Limb (tissue), 2 donors: Measurements from ENCODE around the gene RANBP1.

Source experiments
- DNase-seq, 2 donors: peaks; one replicate each; pipeline ENCODE4 v3.0.0-alpha.2; 2016; ENCODE audit errors: extremely low spot score in 2 of 2

RANBP1 gene

DNA sequence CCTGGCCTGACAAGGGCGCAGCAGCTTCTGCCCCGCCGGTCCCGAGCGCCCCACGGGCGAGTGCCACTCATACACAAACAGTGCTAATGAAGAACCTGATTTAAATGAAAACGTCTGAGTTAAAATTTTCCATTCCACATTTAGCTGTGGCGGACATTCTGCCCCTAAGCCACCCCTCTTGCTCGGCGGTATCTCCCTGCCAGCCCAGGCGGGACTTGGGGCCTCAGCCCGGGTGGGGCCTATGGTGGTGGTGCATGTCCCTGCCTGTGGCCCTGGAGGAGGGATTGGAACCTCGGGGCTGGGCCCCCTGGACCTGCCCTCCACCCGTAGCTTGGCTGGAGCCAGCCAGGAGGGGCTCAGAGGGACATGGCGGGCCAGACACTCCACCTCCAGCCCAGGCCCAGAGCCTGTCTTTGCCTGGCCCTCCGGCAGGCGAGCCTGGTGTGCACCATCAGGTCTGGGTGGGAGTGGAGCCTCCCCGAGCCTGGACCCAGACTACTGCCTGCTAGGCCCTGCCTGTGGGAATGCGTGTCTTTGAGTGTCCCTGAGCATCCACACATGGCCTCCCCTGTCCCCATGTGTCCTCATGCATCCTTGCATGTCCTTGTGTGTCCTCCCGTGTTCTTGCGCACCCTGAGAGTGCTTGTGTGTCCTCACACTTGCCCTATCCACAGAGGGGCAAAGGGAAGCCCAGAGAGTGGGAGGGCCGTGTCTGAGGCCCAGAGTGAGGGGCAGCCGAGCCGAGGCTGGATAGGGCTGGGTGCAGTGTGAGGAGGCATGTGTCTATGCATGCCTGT is 20.1 kb downstream of the RANBP1 start:
- DNase-seq = no peak

DNA sequence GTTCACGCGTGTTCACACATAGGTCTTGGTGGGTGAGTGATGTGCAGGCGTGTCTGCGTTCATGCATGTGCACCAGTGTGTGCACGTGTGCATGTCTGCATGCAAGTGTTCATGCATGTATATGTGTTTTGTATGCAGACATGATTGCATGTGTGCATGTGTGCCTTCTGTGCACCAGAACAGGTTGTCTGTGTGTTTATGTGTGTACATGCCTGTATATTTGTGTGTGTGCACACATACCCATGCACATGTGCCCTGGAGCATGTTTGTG is 20.6 kb downstream of the RANBP1 start:
- DNase-seq = no peak

DNA sequence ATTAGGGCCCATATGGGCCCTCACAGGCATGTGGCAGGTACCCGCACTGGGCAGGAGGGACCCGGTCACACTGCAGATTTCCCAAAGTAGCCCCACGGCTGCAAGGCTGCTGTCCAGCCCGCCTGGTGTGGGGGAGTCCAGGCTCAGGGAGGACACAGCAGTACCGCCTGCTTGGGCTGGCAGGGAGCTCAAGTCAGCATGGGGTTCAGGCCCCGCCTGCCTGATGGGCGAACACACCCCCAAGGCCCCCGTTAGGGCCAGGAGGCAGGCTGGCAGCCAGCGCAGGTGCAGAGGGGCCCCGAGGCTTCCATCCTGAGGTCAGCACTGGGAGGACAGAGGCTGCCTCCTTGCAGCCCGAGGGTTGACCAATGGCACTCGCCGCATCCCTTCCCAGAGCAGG is 21.2 kb downstream of the RANBP1 start:
- no peak for DNase-seq

DNA sequence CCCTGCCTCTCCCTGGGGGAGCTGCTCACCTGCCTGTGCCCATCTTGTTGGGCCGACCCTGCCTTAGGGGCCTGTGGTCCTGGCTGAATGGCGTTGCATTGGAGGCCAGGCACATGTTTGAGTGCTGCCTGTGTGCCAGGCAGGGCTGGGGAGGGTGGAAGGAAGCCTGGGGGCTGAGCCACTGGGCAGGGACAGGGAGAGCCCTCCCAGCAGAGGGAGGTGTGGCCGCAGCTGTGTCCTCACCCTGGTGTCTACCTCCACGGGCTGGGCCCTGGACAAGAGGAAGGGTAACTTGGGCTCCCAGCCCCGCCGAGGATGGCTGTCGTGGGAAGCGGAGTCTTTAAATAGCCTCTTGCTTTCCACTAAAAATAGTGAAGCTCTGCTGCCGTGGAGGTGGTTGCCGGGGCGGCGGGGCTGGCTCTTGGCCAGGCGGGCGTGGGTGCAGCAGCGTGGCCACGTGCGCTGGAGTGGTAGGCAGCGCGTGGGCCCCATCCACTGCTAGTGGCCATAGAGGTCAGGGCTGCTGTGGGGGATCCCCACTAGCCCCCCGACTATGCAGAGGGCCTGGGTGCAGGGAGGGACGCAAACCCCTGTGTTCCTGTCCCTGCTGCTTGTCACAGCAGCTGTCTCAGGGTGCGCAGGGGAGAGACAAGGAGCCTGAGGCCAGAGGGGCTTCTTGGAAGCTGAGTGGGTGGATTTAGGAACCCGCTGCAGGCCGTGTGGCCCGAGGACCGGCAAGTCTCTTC is 21.9 kb downstream of the RANBP1 start:
- no peak for DNase-seq

- DNase-seq = no peak
These were observed 22.5 kb downstream of the RANBP1 start for GRCh38 chr22:20138417-20138738.

DNA sequence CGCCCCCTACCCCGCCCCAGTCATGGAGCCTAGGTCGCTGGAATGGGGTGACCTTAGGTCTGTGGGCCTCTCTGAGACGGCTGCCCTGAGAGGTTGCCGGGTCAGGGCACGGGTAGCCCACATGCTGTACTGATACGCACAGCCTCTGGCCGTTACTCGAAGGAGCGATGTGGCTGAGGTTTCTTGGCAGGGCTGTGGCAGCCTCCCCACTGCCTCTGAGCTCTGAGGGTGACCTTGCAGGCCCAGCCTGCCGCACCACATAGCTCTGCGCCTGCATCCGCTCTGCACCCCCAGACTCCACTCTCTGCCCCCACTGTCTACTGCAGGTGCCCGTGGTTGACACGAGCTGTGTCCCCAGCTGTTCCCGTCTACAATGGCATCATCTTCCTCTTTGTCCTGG is 23.0 kb downstream of the RANBP1 start:
- no peak for DNase-seq

GRCh38 chr22:20139391-20140106 is 23.6 kb downstream of the RANBP1 start:
- DNase-seq = no peak

DNA sequence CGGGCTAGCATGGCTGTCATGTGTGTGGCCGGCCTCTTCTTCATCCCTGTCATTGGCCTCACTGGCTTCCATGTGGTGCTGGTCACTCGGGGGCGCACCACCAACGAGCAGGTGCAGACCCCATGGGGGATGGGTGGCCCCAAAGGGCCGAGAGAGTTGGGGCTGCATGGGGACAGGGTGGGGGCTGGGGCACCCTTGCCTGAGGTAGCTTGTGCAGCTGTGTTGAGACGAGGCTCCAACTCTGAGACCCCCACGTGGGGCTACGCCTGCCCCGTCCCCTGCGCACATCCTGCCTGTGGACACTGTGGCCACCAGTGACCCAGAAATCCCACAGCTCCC is 24.2 kb downstream of the RANBP1 start:
- no peak for DNase-seq

DNA sequence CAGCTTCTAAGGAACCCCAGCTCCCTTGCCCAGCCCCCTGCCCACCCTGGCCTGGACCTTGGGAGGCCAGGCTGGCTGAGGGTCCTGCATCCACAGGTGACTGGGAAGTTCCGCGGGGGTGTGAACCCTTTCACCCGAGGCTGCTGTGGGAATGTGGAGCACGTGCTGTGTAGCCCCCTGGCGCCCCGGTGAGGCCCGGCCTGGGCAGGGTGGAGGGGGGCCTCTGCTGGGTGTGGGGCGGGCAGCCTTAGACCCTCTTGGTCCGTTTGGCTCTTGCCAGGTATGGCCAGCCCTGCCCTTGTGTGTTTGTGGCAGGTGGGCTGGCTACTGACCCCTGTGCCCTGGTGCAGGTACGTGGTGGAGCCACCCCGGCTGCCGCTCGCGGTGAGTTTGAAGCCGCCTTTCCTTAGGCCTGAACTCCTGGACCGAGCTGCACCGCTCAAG is 24.6 kb downstream of the RANBP1 start:
- DNase-seq = no peak

DNA sequence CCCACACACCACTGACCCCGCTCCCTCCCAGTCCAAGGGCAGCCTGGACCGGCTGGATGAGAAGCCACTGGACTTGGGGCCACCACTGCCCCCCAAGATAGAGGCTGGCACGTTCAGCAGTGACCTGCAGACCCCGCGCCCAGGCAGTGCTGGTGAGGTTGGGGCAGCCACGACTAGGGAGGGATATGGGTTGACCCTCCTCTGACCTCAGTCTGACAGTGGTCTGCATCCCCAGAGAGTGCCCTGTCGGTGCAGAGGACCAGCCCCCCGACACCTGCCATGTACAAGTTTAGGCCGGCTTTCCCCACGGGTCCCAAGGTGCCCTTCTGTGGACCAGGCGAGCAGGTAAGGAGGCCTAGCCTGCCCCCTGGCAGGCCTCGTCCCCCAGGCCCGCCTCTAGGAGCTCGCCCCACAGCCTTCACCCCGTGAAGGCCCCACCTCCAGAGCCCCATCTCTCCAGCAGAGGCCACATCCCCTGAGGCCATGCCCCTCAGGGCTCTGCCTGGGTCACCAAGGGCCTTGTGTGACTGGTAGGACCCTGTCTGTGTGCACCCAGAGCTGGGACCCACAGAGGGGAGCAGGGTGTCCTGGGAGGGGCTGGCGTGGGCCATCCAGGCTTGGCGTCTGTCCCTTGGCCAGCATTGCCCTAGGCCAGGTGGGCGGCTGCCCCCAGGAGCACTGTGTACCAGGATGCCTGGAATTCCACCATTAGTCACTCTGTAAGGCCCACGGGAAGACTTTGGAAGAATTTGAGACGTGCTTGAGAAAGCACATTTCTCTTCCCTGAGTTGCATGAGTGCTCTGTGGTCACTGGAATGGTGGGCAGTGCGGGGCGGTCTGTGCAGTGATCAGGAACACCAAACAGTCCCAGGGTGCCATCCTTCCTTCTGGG is 25.5 kb downstream of the RANBP1 start:
- DNase-seq = no peak

GRCh38 chr22:20142711-20143621 is 27.1 kb downstream of the RANBP1 start:
- no peak for DNase-seq

- no peak for DNase-seq
These were observed 28.2 kb downstream of the RANBP1 start for GRCh38 chr22:20143883-20144665.

DNA sequence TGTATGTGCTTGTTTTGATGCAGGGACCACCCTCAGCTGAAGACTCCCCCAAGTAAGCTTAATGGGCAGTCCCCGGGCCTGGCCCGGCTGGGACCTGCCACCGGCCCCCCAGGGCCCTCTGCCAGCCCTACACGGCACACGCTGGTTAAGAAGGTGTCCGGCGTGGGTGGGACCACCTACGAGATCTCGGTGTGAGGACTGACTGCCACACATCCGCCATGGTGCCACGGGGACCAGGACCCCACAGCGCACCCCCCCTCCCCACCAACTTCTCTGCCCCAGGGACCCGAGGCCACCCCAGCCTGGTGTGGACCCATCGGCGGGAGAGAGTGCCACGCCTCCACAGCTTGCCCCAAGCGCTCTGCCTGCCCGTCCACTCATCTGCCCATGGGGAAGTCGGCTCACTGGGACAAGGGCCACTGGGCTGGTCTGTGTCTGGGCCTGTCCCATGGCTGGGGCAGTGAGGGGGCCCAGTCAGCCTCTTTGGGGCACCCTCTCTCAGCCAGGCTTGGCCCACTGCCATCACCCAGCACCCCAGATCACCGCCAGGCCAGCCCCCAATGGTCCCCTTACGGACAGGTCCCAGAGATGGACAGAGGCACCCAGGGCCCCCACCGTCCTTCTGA is 29.4 kb downstream of the RANBP1 start:
- DNase-seq = no peak

DNA sequence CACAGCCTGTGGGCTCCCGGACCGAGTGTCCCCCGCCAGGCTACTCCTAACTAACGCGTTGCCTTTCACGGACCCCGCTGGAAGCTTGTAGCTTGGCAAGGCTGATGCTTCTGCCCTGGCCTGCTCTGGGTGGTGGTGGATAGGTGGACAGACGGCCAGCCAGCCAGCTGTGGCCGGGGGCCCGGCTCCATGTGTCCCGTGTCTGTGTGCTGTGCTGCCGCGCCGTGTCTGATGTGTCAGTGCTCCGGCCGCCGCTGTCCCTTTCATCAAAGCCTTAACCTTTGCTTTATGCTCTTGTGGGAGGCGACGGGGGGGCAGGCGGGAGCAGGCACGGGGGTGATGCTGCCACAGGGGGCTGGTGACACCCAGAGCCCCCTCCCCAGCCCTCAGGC is 29.9 kb downstream of the RANBP1 start:
- no peak for DNase-seq

GRCh38 chr22:20146777-20147176 is 30.9 kb downstream of the RANBP1 start:
- no peak for DNase-seq

DNA sequence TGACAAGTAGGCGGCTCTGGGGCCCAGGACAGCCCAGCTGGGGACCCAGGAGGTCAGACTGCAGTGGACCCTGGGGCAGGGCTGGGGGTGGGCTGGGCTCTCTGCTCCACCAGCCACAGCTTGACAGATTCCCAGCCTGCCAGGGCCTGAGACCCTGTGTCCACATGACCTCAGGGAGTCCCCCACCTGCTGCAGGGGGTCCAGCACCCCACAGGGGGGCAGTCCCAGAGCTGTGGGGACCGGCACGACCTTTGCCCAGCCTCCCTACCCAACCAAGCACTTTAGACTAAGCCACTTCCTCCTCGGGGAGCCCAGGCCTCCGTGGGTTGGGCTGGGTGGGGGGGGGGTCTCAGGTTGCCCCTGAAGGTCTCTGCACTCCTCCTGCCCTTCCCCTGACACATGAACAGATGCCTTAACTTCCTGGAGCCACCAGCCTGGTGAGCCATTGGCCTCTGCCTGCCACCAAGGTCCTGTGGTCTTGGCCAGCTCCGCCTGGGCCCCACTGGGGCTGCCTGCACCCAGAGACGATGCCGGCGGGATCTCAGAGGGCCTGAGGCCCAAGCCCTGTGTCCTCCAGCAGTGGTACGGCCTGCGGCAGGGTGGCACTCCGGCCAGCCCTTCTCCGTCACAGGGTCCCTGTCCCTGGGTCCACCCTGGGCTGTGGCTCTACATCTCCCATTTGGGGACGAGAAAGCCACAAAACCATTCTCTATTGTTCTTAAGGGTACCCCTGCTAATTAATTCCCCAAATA is 31.5 kb downstream of the RANBP1 start:
- no peak for DNase-seq

GRCh38 chr22:20148414-20148813 is 32.5 kb downstream of the RANBP1 start:
- no peak for DNase-seq
